Transverse colon (tissue), 4 donors: ENCODE data around the gene GLB1L2. TPM values are rescaled to one million over a fixed set of nuclear protein-coding genes. Genes with fewer than 3 reads are reported as not detected.

Experiments used
- DNase-seq: peaks from one replicate; pipeline ENCODE4 v3.0.0-alpha.2; 2019
- H3K27ac ChIP-seq, 4 donors: fragments of 200-600 bp; sonication (generic); 2 replicates each; pipeline ENCODE4 v1.5.1; 2016 to 2018; ENCODE audit warnings: inconsistent platforms in 4 of 4
- H3K27me3 ChIP-seq: fragments of 200-600 bp; sonication (generic); 2 replicates; pipeline ENCODE4 v1.5.1; 2017; ENCODE audit warnings: inconsistent platforms
- H3K36me3 ChIP-seq, 4 donors: fragments of 200-600 bp; sonication (generic); 2 replicates each; pipeline ENCODE4 v1.5.1; 2017 to 2019; ENCODE audit warnings: inconsistent platforms in 4 of 4
- H3K4me1 ChIP-seq, 4 donors: fragments of 200-600 bp; sonication (generic); 2 replicates each; pipeline ENCODE4 v1.5.1; 2017 to 2020; ENCODE audit warnings: inconsistent platforms in 4 of 4
- H3K4me3 ChIP-seq, 4 donors: fragments of 200-600 bp; sonication (generic); 1 replicate in 1 of 4; 2 replicates in 3 of 4; pipeline versions ENCODE4 v1.5.1 to v1.6.1; 2017 to 2019; ENCODE audit warnings: inconsistent platforms in 4 of 4
- H3K9me3 ChIP-seq, 2 donors: fragments of 200-600 bp; sonication (generic); 2 replicates each; pipeline ENCODE4 v1.5.1; 2017 to 2019; ENCODE audit warnings: inconsistent platforms in 2 of 2
- CTCF ChIP-seq, 5 experiments: fragments of 200-600 bp in 3 of 5; fragments of 450-650 bp in 2 of 5; sonication (generic) in 3 of 5; IDR thresholded peaks; 1 replicate in 2 of 5; 2 replicates in 3 of 5; pipeline ENCODE4 v1.5.1; 2016 to 2017; ENCODE audit warnings: antibody characterized with exemption in 5 of 5, inconsistent platforms in 3 of 5, mild to moderate bottlenecking in 2 of 5, moderate library complexity in 1 of 5
- EP300 ChIP-seq: sonication (generic); formaldehyde crosslinking; IDR thresholded peaks from one replicate; pipeline ENCODE4 v1.6.1; 2017; ENCODE audit warnings: antibody characterized with exemption, low read depth
- POLR2A ChIP-seq: fragments of 450-650 bp; IDR thresholded peaks from one replicate; pipeline ENCODE4 v1.6.1; 2016; ENCODE audit warnings: antibody characterized with exemption, mild to moderate bottlenecking, moderate library complexity
- POLR2AphosphoS5 ChIP-seq, 3 donors: sonication (generic); formaldehyde crosslinking; IDR thresholded peaks; one replicate each; pipeline ENCODE4 v1.6.1; 2016; ENCODE audit warnings: antibody characterized with exemption in 3 of 3
- WGBS, 2 donors: methylation state at CpG; one replicate each; pipeline ENCODE4 v1.1.5; 2018; ENCODE audit warnings: low coverage in 1 of 2; 5-methylcytosine and 5-hydroxymethylcytosine counted together
- in situ Hi-C, 4 donors: fragments of 200-750 bp; cut with MboI; loops; one replicate each; pipeline versions ENCODE4 v1.15.0 to v1.15.1; 2017; ENCODE audit warnings: low sequenced_read_pairs in 3 of 4, low pct_ligation_motif_present in 1 of 4, low pct_unique_long_range_greater_than_20kb in 1 of 4
- intact Hi-C: fragments of 100-400 bp; cut with DNase I; formaldehyde crosslinking; loops from one replicate; pipeline ENCODE4 v1.15.1; 2023; ENCODE audit warnings: low total_unique reads
- total RNA-seq, 4 donors: library from RNA; depleted of rRNA; stranded (reverse); fragments of >200 nt; gene quantifications; one replicate each; pipeline ENCODE4 v1.1.0, GENCODE V29; 2016

GLB1L2 gene
- total RNA-seq, 4 donors from 2014 or later: 26.2 to 39.5 (median 35.3) TPM

- intact Hi-C loops (no loop called here), in situ Hi-C loops (no loop called here)
- no peaks in the 10 kb centered on the region for H3K4me1 ChIP-seq
- no peak overlapping the region for H3K4me3 ChIP-seq
- no peak for DNase-seq
- no peak for TF ChIP-seq POLR2AphosphoS5 (IDR thresholded peaks at IDR 0.05)
- TF ChIP-seq EP300: no peak
- TF ChIP-seq POLR2A: no peak
- TF ChIP-seq CTCF (IDR thresholded peaks at IDR 0.05): no peak
- H3K36me3 ChIP-seq: no peaks in the 10 kb centered on the region
- 83 to 87% methylated on average over 1 to 9 of the region's 9 CpGs for WGBS, 2 donors
- no peaks in the 10 kb centered on the region for H3K9me3 ChIP-seq
- H3K27me3 ChIP-seq: no peaks in the 10 kb centered on the region
- no peak overlapping the region for H3K27ac ChIP-seq
These were observed 42.4 kb downstream of the GLB1L2 start for GRCh38 chr11:134374171-134374570.

- no peak for DNase-seq
- in situ Hi-C loops: no loop called here
- 89% methylated on average over 16 of the region's 16 CpGs; no CpG with 5 or more reads in 1 of the 2 donors for WGBS, 2 donors
These were observed 43.2 kb downstream of the GLB1L2 start for GRCh38 chr11:134374891-134375550.

GRCh38 chr11:134376150-134376921, 44.5 kb downstream of the GLB1L2 start:
- no peaks in the 10 kb centered on the region for H3K36me3 ChIP-seq
- no peak for DNase-seq
- no peak overlapping the region for H3K4me3 ChIP-seq
- intact Hi-C loops: no loop called here
- TF ChIP-seq POLR2A (no peak), CTCF (IDR thresholded peaks at IDR 0.05) (no peak), POLR2AphosphoS5 (IDR thresholded peaks at IDR 0.05) (no peak), EP300 (no peak)
- no peaks in the 10 kb centered on the region for H3K9me3 ChIP-seq
- H3K27me3 ChIP-seq: no peaks in the 10 kb centered on the region
- in situ Hi-C loops: no loop called here
- no peak overlapping the region for H3K27ac ChIP-seq
- WGBS, 2 donors: 80% methylated on average over 14 of the region's 18 CpGs; no CpG with 5 or more reads in 1 of the 2 donors
- no peaks in the 10 kb centered on the region for H3K4me1 ChIP-seq

More at GRCh38 chr11:134374891-134375550, 43.2 kb downstream of the GLB1L2 start:
- Histone ChIP-seq H3K9me3 (no peaks in the 10 kb centered on the region), H3K4me1 (no peaks in the 10 kb centered on the region), H3K36me3 (no peaks in the 10 kb centered on the region), H3K4me3 (no peak overlapping the region), H3K27me3 (no peaks in the 10 kb centered on the region), H3K27ac (no peak overlapping the region)
- TF ChIP-seq CTCF (IDR thresholded peaks at IDR 0.05) (no peak), POLR2A (no peak), POLR2AphosphoS5 (IDR thresholded peaks at IDR 0.05) (no peak), EP300 (no peak)
- intact Hi-C loops: no loop called here

- no peak overlapping the region for H3K4me3 ChIP-seq
- H3K27ac ChIP-seq: no peak overlapping the region
- TF ChIP-seq POLR2AphosphoS5 (IDR thresholded peaks at IDR 0.05) (no peak), CTCF (IDR thresholded peaks at IDR 0.05) (no peak), POLR2A (no peak), EP300 (no peak)
- no peaks in the 10 kb centered on the region for H3K4me1 ChIP-seq
- 67 to 87% methylated on average over 4 to 14 of the region's 14 CpGs for WGBS, 2 donors
- in situ Hi-C loops (no loop called here), intact Hi-C loops (no loop called here)
- no peaks in the 10 kb centered on the region for H3K27me3 ChIP-seq
- no peaks in the 10 kb centered on the region for H3K36me3 ChIP-seq
- H3K9me3 ChIP-seq: no peaks in the 10 kb centered on the region
- no peak for DNase-seq
These were observed 46.1 kb downstream of the GLB1L2 start for GRCh38 chr11:134377876-134378275.
